ENCODE measurements around the gene STX18. TPM values are rescaled to one million over a fixed set of nuclear protein-coding genes. Genes with fewer than 3 reads are reported as not detected.

Gene STX18
- total and polyA plus RNA-seq, 2 of the 13 experiments (the other 11 are each of a cell fraction or from before 2014, with no cell fraction given): 23.9 to 37.1 TPM

DNA sequence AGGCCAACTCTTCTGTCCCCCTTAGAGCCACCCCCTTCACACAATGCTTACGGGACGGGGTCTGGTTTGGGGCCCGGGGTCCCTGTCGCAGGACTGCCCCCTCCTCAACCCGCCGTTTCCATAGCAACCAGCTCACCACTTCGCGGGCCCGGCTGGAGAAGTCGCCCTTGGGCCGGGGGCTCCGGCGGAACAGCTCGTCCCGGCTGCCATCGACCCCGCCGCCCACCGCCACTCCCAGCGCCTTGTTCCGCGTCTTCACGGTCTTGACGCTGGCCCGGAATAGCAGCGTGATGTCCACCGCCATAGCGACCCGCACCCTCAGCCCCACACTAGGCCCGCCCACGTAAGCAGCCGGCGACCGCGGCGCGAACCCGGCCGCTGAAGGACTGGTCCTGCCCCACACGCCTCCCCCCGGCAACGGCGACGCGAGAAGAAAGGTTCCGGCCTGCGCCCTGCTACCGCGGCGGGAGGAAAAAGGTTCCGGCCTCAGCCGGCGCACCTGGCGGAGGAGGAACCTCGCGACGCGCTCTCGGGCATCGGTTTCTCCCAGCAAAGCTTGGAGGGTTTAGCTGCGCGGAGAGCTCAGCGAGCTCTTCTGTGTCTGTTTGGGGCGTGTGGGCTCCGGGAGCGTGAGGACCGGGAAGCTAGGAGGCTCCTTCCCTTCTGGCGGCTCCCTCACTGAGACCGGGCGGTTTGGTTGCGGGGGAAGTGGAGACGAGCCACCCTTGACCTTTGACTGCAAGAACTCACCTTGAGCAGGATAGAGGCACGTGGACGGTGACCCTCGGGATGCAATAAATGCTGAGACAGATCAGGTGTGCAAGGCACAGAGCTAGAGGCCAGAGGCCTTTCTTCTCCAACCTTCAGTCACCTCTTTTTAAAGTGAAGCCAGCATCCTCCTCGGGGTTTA, at the start of gene STX18 (continued):
- TF ChIP-seq, protein P1, sequence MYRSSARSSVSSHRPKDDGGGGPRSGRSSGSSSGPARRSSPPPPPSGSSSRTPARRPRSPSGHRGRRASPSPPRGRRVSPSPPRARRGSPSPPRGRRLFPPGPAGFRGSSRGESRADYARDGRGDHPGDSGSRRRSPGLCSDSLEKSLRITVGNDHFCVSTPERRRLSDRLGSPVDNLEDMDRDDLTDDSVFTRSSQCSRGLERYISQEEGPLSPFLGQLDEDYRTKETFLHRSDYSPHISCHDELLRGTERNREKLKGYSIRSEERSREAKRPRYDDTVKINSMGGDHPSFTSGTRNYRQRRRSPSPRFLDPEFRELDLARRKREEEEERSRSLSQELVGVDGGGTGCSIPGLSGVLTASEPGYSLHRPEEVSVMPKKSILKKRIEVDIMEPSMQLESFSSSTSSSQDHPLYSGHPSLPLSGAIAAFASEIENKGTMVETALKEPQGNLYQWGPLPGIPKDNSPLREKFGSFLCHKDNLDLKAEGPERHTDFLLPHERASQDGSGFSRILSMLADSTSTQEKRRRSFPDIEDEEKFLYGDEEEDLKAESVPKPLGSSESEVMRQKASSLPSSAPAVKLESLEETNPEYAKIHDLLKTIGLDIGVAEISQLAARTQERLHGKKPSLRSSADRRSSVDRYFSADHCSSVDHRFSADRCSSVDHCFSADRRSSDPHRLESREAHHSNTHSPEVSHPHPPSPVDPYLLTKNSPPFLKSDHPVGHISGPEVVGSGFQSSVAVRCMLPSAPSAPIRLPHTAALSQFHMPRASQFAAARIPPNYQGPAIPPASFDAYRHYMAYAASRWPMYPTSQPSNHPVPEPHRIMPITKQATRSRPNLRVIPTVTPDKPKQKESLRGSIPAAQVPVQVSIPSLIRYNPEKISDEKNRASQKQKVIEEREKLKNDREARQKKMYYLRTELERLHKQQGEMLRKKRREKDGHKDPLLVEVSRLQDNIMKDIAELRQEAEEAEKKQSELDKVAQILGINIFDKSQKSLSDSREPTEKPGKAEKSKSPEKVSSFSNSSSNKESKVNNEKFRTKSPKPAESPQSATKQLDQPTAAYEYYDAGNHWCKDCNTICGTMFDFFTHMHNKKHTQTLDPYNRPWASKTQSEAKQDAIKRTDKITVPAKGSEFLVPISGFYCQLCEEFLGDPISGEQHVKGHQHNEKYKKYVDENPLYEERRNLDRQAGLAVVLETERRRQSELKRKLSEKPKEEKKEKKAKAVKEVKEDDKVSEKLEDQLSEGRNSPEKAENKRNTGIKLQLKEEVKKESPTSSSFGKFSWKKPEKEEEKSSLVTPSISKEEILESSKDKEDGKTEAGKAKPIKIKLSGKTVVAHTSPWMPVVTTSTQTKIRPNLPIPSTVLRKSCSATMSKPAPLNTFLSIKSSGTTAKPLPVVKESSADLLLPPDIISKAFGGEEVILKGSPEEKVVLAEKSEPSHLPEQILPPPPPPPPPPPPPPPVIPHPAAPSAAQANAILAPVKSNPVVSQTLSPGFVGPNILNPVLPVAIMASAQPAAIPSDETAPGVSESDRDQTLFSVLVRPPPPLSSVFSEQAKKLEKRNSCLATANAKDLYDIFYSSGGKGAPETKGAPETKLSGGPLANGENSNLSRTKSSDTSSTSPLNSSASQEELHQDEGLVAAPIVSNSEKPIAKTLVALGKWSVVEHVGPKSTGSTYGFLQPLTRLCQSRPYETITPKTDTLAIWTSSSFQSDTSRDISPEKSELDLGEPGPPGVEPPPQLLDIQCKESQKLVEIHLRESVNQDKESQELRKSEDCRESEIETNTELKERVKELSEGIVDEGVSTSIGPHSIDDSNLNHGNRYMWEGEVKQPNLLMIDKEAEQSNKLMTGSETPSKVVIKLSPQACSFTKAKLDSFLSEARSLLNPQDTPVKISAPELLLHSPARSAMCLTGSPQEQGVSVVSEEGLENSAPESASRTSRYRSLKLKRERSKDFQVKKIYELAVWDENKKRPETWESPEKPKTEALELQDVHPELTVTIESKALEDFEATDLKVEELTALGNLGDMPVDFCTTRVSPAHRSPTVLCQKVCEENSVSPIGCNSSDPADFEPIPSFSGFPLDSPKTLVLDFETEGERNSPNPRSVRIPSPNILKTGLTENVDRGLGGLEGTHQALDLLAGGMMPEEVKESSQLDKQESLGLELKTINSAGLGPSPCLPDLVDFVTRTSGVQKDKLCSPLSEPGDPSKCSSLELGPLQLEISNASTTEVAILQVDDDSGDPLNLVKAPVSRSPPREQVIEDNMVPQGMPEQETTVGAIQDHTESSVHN (CRISPR knock-in tag; IDR thresholded peaks at IDR 0.05): peak; percentile 86; the same call in 1 of the 2 replicates
- no peak for TF ChIP-seq HMGA1 (CRISPR knock-in tag; conservative IDR thresholded peaks at IDR 0.05)
- TF ChIP-seq HDAC2 (CRISPR knock-in tag; IDR thresholded peaks at IDR 0.05): peak; percentile 98
- TF ChIP-seq, protein P2, sequence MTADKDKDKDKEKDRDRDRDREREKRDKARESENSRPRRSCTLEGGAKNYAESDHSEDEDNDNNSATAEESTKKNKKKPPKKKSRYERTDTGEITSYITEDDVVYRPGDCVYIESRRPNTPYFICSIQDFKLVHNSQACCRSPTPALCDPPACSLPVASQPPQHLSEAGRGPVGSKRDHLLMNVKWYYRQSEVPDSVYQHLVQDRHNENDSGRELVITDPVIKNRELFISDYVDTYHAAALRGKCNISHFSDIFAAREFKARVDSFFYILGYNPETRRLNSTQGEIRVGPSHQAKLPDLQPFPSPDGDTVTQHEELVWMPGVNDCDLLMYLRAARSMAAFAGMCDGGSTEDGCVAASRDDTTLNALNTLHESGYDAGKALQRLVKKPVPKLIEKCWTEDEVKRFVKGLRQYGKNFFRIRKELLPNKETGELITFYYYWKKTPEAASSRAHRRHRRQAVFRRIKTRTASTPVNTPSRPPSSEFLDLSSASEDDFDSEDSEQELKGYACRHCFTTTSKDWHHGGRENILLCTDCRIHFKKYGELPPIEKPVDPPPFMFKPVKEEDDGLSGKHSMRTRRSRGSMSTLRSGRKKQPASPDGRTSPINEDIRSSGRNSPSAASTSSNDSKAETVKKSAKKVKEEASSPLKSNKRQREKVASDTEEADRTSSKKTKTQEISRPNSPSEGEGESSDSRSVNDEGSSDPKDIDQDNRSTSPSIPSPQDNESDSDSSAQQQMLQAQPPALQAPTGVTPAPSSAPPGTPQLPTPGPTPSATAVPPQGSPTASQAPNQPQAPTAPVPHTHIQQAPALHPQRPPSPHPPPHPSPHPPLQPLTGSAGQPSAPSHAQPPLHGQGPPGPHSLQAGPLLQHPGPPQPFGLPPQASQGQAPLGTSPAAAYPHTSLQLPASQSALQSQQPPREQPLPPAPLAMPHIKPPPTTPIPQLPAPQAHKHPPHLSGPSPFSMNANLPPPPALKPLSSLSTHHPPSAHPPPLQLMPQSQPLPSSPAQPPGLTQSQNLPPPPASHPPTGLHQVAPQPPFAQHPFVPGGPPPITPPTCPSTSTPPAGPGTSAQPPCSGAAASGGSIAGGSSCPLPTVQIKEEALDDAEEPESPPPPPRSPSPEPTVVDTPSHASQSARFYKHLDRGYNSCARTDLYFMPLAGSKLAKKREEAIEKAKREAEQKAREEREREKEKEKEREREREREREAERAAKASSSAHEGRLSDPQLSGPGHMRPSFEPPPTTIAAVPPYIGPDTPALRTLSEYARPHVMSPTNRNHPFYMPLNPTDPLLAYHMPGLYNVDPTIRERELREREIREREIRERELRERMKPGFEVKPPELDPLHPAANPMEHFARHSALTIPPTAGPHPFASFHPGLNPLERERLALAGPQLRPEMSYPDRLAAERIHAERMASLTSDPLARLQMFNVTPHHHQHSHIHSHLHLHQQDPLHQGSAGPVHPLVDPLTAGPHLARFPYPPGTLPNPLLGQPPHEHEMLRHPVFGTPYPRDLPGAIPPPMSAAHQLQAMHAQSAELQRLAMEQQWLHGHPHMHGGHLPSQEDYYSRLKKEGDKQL (CRISPR knock-in tag; IDR thresholded peaks at IDR 0.05; ENCODE audit: low read depth): peak; percentile 77
- peak; percentile 73; the same call in 1 of the 2 replicates for TF ChIP-seq ZNF124 (CRISPR knock-in tag; IDR thresholded peaks at IDR 0.05)
- TF ChIP-seq, protein P3, sequence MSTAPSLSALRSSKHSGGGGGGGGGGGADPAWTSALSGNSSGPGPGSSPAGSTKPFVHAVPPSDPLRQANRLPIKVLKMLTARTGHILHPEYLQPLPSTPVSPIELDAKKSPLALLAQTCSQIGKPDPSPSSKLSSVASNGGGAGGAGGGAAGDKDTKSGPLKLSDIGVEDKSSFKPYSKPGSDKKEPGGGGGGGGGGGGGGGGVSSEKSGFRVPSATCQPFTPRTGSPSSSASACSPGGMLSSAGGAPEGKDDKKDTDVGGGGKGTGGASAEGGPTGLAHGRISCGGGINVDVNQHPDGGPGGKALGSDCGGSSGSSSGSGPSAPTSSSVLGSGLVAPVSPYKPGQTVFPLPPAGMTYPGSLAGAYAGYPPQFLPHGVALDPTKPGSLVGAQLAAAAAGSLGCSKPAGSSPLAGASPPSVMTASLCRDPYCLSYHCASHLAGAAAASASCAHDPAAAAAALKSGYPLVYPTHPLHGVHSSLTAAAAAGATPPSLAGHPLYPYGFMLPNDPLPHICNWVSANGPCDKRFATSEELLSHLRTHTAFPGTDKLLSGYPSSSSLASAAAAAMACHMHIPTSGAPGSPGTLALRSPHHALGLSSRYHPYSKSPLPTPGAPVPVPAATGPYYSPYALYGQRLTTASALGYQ (CRISPR knock-in tag; IDR thresholded peaks at IDR 0.05): peak; percentile 83; the same call in 1 of the 2 replicates
- peak; percentile 70; the same call in 1 of the 2 replicates for TF ChIP-seq ZNF256 (CRISPR knock-in tag; conservative IDR thresholded peaks at IDR 0.05)
- peak; percentile 91 for TF ChIP-seq ZNF205 (CRISPR knock-in tag; IDR thresholded peaks at IDR 0.05)
- peak; percentile 90 for TF ChIP-seq HNRNPUL1 (IDR thresholded peaks at IDR 0.05; ENCODE audit: low read depth, low read length)

All from HepG2 (cell line).